NCI-H2196 (cell line): ENCODE measurements around the gene PTPRK.
A peak's percentile ranks its signal among the peaks of the same experiment; 100 is the strongest.
"Not testable (repeated sequence)": the region's sequence is repeated elsewhere in the genome, so short reads cannot be mapped to it uniquely, and the experiment has no call there.

Source experiments
- DNase-seq: peaks from one replicate; lab custom pipeline; 2025; ENCODE audit not compliant: unreplicated experiment; lab: John Stamatoyannopoulos, UW

The PTPRK gene

GRCh38 chr6:128491610-128492206, 28.7 kb downstream of the PTPRK start:
- peak; percentile 4 for DNase-seq

GRCh38 chr6:128491100-128491581, 29.3 kb downstream of the PTPRK start:
- no peak for DNase-seq

- DNase-seq, result no peak
Observed at GRCh38 chr6:128487746-128488145, 32.7 kb downstream of the PTPRK start.

GRCh38 chr6:128487055-128487454, 33.3 kb downstream of the PTPRK start:
- no peak for DNase-seq

GRCh38 chr6:128486580-128486979, 33.8 kb downstream of the PTPRK start:
- DNase-seq, result not testable (repeated sequence)

GRCh38 chr6:128483472-128484135, 36.8 kb downstream of the PTPRK start:
- no peak for DNase-seq

- DNase-seq, result no peak
Observed at GRCh38 chr6:128482642-128483041, 37.8 kb downstream of the PTPRK start.

GRCh38 chr6:128479991-128480390, 40.4 kb downstream of the PTPRK start:
- no peak for DNase-seq

GRCh38 chr6:128479048-128479666, 41.2 kb downstream of the PTPRK start:
- DNase-seq, result no peak

GRCh38 chr6:128478230-128479047, 42.0 kb downstream of the PTPRK start:
- DNase-seq, result no peak

- no peak for DNase-seq
Observed at GRCh38 chr6:128474933-128475332, 45.5 kb downstream of the PTPRK start.

GRCh38 chr6:128474481-128474880, 45.9 kb downstream of the PTPRK start:
- no peak for DNase-seq

GRCh38 chr6:128471907-128472306, 48.5 kb downstream of the PTPRK start:
- no peak for DNase-seq

GRCh38 chr6:128465368-128466343, 54.7 kb downstream of the PTPRK start:
- no peak for DNase-seq

GRCh38 chr6:128464790-128465189, 55.6 kb downstream of the PTPRK start:
- DNase-seq, result no peak

- DNase-seq, result no peak
Observed at GRCh38 chr6:128463942-128464341, 56.5 kb downstream of the PTPRK start.

- no peak for DNase-seq
Observed at GRCh38 chr6:128461501-128461900, 58.9 kb downstream of the PTPRK start.

GRCh38 chr6:128456510-128457230, 63.7 kb downstream of the PTPRK start:
- DNase-seq, result no peak

GRCh38 chr6:128455959-128456358, 64.4 kb downstream of the PTPRK start:
- DNase-seq, result no peak

- DNase-seq, result no peak
Observed at GRCh38 chr6:128452713-128453112, 67.7 kb downstream of the PTPRK start.
